NCI-H2107 (cell line): ENCODE measurements around the gene LIN9.
"Not testable (repeated sequence)": the region's sequence is repeated elsewhere in the genome, so short reads cannot be mapped to it uniquely, and the experiment has no call there.

Experiments used
- DNase-seq: peaks from one replicate; lab custom pipeline; 2025; lab: John Stamatoyannopoulos, UW

LIN9 gene

GRCh38 chr1:226272233-226272902, 36.6 kb downstream of the LIN9 start:
- DNase-seq, result not testable (repeated sequence)

- DNase-seq, result no peak
These were observed 40.4 kb downstream of the LIN9 start for GRCh38 chr1:226268421-226269124.

- no peak for DNase-seq
These were observed 47.1 kb downstream of the LIN9 start for GRCh38 chr1:226261818-226262217.

- DNase-seq, result no peak
These were observed 53.6 kb downstream of the LIN9 start for GRCh38 chr1:226255380-226255779.

GRCh38 chr1:226253933-226254332, 55.0 kb downstream of the LIN9 start:
- DNase-seq, result no peak

- not testable (repeated sequence) for DNase-seq
These were observed 56.1 kb downstream of the LIN9 start for GRCh38 chr1:226252841-226253240.

GRCh38 chr1:226250511-226250910, 58.5 kb downstream of the LIN9 start:
- DNase-seq, result no peak

GRCh38 chr1:226248796-226249195, 60.2 kb downstream of the LIN9 start:
- no peak for DNase-seq

- DNase-seq, result no peak
These were observed 60.9 kb downstream of the LIN9 start for GRCh38 chr1:226248091-226248490.

GRCh38 chr1:226239421-226239820, 69.5 kb downstream of the LIN9 start:
- no peak for DNase-seq

GRCh38 chr1:226236826-226237225, 72.1 kb downstream of the LIN9 start:
- DNase-seq, result no peak

- no peak for DNase-seq
These were observed 75.2 kb downstream of the LIN9 start for GRCh38 chr1:226233806-226234205.

- DNase-seq, result no peak
These were observed 75.7 kb downstream of the LIN9 start for GRCh38 chr1:226233293-226233692.

GRCh38 chr1:226226601-226227000, 82.4 kb downstream of the LIN9 start:
- no peak for DNase-seq

GRCh38 chr1:226223786-226224244, 85.1 kb downstream of the LIN9 start:
- DNase-seq, result no peak

- no peak for DNase-seq
These were observed 85.7 kb downstream of the LIN9 start, which contains the start of gene MIXL1 for GRCh38 chr1:226223157-226223785. Gene MIXL1 (plus strand): TSS chr1:226223664. CDS start chr1:226223682, 18 bp downstream.

- no peak for DNase-seq
These were observed 86.3 kb downstream of the LIN9 start for GRCh38 chr1:226222686-226223085.

GRCh38 chr1:226220473-226221189, 88.3 kb downstream of the LIN9 start:
- DNase-seq, result no peak

GRCh38 chr1:226217273-226217672, 91.7 kb downstream of the LIN9 start:
- DNase-seq, result no peak

- no peak for DNase-seq
These were observed 92.9 kb downstream of the LIN9 start for GRCh38 chr1:226216056-226216455.

- no peak for DNase-seq
These were observed 93.7 kb downstream of the LIN9 start for GRCh38 chr1:226215239-226215638.

- no peak for DNase-seq
These were observed 96.4 kb downstream of the LIN9 start for GRCh38 chr1:226212545-226212944.
